ENCODE measurements around the gene SPTLC3. TPM values are rescaled to one million over a fixed set of nuclear protein-coding genes. Genes with fewer than 3 reads are reported as not detected.

Gene SPTLC3
- total and polyA plus RNA-seq, 2 of the 13 experiments (the other 11 are each of a cell fraction or from before 2014, with no cell fraction given): 20.5 to 95.6 TPM

- TF ChIP-seq ZNF318 (CRISPR knock-in tag; IDR thresholded peaks at IDR 0.05) (no peak), MXD1 (CRISPR knock-in tag; IDR thresholded peaks at IDR 0.05) (no peak), NONO (IDR thresholded peaks at IDR 0.05) (no peak), NONO (CRISPR knock-in tag; conservative IDR thresholded peaks at IDR 0.05) (peak; percentile 15; the same call in 1 of the 2 replicates), ZNF552 (CRISPR knock-in tag; IDR thresholded peaks at IDR 0.05; ENCODE audit: borderline replicate concordance) (no peak), SRSF9 (IDR thresholded peaks at IDR 0.05; ENCODE audit: borderline replicate concordance, insufficient read depth, low read depth, low read length, poor library complexity, severe bottlenecking) (no peak), RBM22 (optimal IDR thresholded peaks at IDR 0.05; ENCODE audit: low read length) (no peak), TBX2 (CRISPR knock-in tag; IDR thresholded peaks at IDR 0.05; ENCODE audit: borderline replicate concordance) (peak; percentile 46; the same call in 1 of the 2 replicates), ZNF674 (CRISPR knock-in tag; IDR thresholded peaks at IDR 0.05; ENCODE audit: low read depth) (no peak), RXRB (CRISPR knock-in tag; IDR thresholded peaks at IDR 0.05; ENCODE audit: borderline replicate concordance) (peak; percentile 90), HIC2 (CRISPR knock-in tag; IDR thresholded peaks at IDR 0.05; ENCODE audit: low read depth) (no peak), PITX1 (CRISPR knock-in tag; IDR thresholded peaks at IDR 0.05) (peak; percentile 63; the same call in 1 of the 2 replicates), SOX5 (CRISPR knock-in tag; IDR thresholded peaks at IDR 0.05; ENCODE audit: borderline replicate concordance) (peak; percentile 82; the same call in 1 of the 2 replicates), YY1 (IDR thresholded peaks at IDR 0.05; ENCODE audit: insufficient read depth, insufficient replicate concordance, low read depth, low read length) (no peak), ZNF75D (CRISPR knock-in tag; IDR thresholded peaks at IDR 0.05; ENCODE audit: borderline replicate concordance) (no peak), ZNF138 (CRISPR knock-in tag; IDR thresholded peaks at IDR 0.05; ENCODE audit: low read depth) (no peak; the same call in 1 of the 2 replicates), SIN3A (IDR thresholded peaks at IDR 0.05; ENCODE audit: borderline replicate concordance, low read depth, low read length) (no peak), U2AF1 (optimal IDR thresholded peaks at IDR 0.05; ENCODE audit: low read depth, low read length) (no peak), ZFP36L1 (CRISPR knock-in tag; IDR thresholded peaks at IDR 0.05) (peak; percentile 45; the same call in 1 of the 2 replicates)
Measured at GRCh38 chr20:12977328-12978125, 31.2 kb upstream of the SPTLC3 start (continued).
